Peyer's patch (tissue), 4 donors: Measurements from ENCODE around the gene ANKLE1.

Experiments
- CTCF ChIP-seq, 6 experiments: fragments of 450-650 bp in 4 of 6; fragments of 200-600 bp in 2 of 6; sonication (generic) in 1 of 6; IDR thresholded peaks; one replicate each; pipeline ENCODE4 v1.5.1; 2017 to 2019; ENCODE audit warnings: antibody characterized with exemption in 6 of 6, mild to moderate bottlenecking in 3 of 6, moderate library complexity in 1 of 6
- POLR2A ChIP-seq, 2 donors: fragments of 450-650 bp; IDR thresholded peaks; one replicate each; pipeline ENCODE4 v1.5.1; 2017; ENCODE audit warnings: antibody characterized with exemption in 2 of 2, mild to moderate bottlenecking in 2 of 2, moderate library complexity in 2 of 2

DNA sequence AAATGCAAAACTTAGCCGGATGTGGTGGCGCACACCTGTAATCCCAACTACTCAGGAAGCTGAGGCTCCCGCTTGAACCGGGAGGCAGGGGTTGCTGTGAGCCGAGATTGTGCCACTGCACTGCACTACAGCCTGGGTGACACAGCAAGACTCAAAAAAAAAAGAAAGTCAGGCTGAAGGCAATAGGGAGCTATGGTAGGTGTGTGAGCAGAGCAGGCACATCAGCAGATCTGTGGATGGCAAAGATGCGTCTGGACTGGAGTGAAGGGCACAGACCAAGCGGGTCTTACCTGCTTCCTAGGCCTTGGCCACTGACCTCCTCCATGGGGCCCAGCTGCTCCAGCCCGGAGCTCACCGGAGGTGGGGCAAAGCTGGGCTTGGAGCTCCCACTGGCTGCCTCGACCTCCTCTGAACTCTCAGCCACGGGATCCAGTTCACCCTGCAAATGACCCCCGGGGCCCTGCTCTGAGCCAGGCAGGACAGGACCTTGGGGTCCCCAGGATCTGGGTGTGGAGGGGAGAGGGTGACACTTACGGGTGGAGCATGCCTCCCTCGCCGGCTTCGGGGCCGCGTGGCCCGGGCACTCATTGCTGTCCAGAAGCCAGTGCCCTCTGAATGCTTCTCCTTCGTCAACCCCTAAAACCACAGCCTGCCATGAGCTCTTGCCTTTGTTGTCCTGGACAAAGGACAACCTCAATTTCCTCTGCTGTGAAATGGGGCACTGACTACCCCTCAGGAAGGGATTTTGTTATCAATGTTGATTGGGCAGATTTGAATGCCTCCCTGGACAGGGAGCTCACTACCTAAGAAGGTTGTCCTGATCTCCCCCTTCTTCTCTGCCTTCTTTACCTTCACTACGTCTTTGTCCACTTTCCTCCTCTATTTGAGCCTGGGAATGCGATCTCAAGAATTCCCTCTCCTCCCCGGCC, 17.7 kb upstream of the ANKLE1 start:
- TF ChIP-seq CTCF (IDR thresholded peaks at IDR 0.05), result no peak
- no peak for TF ChIP-seq POLR2A (IDR thresholded peaks at IDR 0.05)
